ENCODE results near the gene STOML3.

GRCh38 chr13:38933786-38934185, 56.8 kb downstream of the STOML3 start:
- TF ChIP-seq CTCF (IDR thresholded peaks at IDR 0.05): no peak
- no peak for TF ChIP-seq POLR2A (IDR thresholded peaks at IDR 0.05)
